ENCODE measurements around the gene PRDM16. TPM values are rescaled to one million over a fixed set of nuclear protein-coding genes. Genes with fewer than 3 reads are reported as not detected.

The PRDM16 gene
- total RNA-seq, 1 experiment from 2014 or later, result 6.1 TPM

DNA sequence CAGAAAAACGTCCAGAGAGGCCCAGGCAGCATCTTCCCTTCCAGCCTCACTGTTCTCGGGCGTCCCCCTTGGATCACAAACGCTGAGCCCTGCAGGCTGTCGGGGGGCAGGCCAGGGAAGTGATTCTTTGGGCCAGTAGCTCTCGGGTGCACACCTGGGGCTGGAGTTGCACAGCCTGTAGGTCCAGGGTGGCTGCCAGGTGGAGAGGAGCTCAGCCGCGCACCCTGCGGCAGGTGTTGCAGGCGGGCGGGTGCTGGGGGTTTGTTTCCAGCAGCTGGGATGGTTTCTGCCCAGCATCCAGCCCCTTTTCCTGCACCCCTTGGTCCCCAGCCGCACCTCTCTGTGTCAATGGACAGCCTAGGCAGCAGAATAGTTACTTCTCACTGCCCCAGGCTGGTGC is 15.7 kb downstream of the PRDM16 start:
- ChIA-PET CTCF (no interaction called here), POLR2A (no interaction called here)
- no peak for TF ChIP-seq SIN3A (IDR thresholded peaks at IDR 0.05; ENCODE audit: low read depth)
- TF ChIP-seq, protein P1, sequence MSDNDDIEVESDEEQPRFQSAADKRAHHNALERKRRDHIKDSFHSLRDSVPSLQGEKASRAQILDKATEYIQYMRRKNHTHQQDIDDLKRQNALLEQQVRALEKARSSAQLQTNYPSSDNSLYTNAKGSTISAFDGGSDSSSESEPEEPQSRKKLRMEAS (IDR thresholded peaks at IDR 0.05), result no peak

DNA sequence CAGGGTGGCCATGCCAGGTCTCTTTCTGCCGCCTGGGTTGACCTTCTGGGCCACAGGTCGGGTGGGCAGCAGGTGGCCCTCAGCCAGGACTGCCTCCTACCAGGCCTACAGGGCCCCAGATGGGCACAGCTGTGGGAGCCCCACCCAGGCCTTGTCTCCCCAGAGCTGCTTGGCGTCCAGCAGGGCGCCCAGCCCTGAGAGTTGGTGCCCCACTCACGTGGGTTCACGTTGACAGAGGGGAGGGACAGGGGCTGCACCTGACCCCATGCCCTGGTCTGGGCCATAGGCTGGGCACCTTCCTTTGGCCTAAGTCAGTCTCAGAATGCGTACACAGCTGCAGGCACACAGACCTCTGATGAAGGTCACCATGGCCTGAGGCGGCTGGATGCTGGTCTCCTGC is 16.7 kb downstream of the PRDM16 start:
- Histone ChIP-seq H2AFZ (ENCODE audit: low read depth, low read length, poor library complexity, severe bottlenecking) (no peak overlapping the region), H3K9me3 (ENCODE audit: control insufficient read depth in 1 of 2, insufficient read depth in 1 of 2, low read depth in 1 of 2, low read length in 2 of 2) (no peaks in the 10 kb centered on the region), H3K27me3 (ENCODE audit: insufficient read depth, low read length) (no peaks in the 10 kb centered on the region), H3K4me1 (ENCODE audit: control insufficient read depth in 1 of 2, insufficient read depth in 2 of 2, low read length in 2 of 2) (no peaks in the 10 kb centered on the region), H3K79me2 (ENCODE audit: insufficient read depth, low read length) (no peaks in the 10 kb centered on the region), H3K9ac (ENCODE audit: low read length) (no peak overlapping the region), H3K36me3 (ENCODE audit: control insufficient read depth in 1 of 2, insufficient read depth in 2 of 2, low read length in 2 of 2) (no peaks in the 10 kb centered on the region), H4K20me1 (ENCODE audit: insufficient read depth) (no peaks in the 10 kb centered on the region), H3K4me3 (replicated peaks in 1 of 2; ENCODE audit: low read depth in 1 of 2, low read length in 2 of 2) (no peak overlapping the region), H3K4me2 (ENCODE audit: low read length) (no peak overlapping the region), H3K27ac (ENCODE audit: low read depth, low read length) (no peak overlapping the region), H3K9me2 (ENCODE audit: insufficient read depth) (no peaks in the 10 kb centered on the region)
- intact Hi-C loops (cut with micrococcal nuclease), result no loop called here
- BruUV-seq (replicated peaks), result no TSS peak
- DNase-seq (ENCODE audit: low read depth, low spot score), result no peak
- ChIA-PET CTCF (no interaction called here), POLR2A (no interaction called here), RAD21 (ENCODE audit: low non-redundant PET in 1 of 2, low total read pairs in 2 of 2, uncharacterized antibody in 2 of 2, unreplicated experiment in 2 of 2) (no interaction called here)
- ATAC-seq, result no peak
- TF ChIP-seq POLR2A (IDR thresholded peaks at IDR 0.05; ENCODE audit: borderline replicate concordance, extremely low read depth, insufficient read depth, insufficient read length), result no peak
- TF ChIP-seq SIN3A (IDR thresholded peaks at IDR 0.05; ENCODE audit: low read depth), result no peak
- TF ChIP-seq EZH2phosphoT487 (IDR thresholded peaks at IDR 0.05; ENCODE audit: borderline replicate concordance), result no peak
- TF ChIP-seq, protein P1 (IDR thresholded peaks at IDR 0.05), result no peak
- TF ChIP-seq CEBPB (IDR thresholded peaks at IDR 0.05; ENCODE audit: low read depth), result no peak
- no peak for TF ChIP-seq CBX3 (IDR thresholded peaks at IDR 0.05; ENCODE audit: low read depth)
- TF ChIP-seq RAD21 (IDR thresholded peaks at IDR 0.05; ENCODE audit: low read depth), result no peak
- TF ChIP-seq, protein P2, sequence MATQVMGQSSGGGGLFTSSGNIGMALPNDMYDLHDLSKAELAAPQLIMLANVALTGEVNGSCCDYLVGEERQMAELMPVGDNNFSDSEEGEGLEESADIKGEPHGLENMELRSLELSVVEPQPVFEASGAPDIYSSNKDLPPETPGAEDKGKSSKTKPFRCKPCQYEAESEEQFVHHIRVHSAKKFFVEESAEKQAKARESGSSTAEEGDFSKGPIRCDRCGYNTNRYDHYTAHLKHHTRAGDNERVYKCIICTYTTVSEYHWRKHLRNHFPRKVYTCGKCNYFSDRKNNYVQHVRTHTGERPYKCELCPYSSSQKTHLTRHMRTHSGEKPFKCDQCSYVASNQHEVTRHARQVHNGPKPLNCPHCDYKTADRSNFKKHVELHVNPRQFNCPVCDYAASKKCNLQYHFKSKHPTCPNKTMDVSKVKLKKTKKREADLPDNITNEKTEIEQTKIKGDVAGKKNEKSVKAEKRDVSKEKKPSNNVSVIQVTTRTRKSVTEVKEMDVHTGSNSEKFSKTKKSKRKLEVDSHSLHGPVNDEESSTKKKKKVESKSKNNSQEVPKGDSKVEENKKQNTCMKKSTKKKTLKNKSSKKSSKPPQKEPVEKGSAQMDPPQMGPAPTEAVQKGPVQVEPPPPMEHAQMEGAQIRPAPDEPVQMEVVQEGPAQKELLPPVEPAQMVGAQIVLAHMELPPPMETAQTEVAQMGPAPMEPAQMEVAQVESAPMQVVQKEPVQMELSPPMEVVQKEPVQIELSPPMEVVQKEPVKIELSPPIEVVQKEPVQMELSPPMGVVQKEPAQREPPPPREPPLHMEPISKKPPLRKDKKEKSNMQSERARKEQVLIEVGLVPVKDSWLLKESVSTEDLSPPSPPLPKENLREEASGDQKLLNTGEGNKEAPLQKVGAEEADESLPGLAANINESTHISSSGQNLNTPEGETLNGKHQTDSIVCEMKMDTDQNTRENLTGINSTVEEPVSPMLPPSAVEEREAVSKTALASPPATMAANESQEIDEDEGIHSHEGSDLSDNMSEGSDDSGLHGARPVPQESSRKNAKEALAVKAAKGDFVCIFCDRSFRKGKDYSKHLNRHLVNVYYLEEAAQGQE (IDR thresholded peaks at IDR 0.05; ENCODE audit: low read depth), result no peak
- TF ChIP-seq YY1 (IDR thresholded peaks at IDR 0.05; ENCODE audit: extremely low read depth, insufficient replicate concordance, low read depth, low read length), result no peak
- TF ChIP-seq ZFX (IDR thresholded peaks at IDR 0.05), result no peak
- TF ChIP-seq, protein P3, sequence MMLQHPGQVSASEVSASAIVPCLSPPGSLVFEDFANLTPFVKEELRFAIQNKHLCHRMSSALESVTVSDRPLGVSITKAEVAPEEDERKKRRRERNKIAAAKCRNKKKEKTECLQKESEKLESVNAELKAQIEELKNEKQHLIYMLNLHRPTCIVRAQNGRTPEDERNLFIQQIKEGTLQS (IDR thresholded peaks at IDR 0.05), result no peak
- TF ChIP-seq SRF (IDR thresholded peaks at IDR 0.05; ENCODE audit: low read depth), result no peak
- TF ChIP-seq, protein P4, sequence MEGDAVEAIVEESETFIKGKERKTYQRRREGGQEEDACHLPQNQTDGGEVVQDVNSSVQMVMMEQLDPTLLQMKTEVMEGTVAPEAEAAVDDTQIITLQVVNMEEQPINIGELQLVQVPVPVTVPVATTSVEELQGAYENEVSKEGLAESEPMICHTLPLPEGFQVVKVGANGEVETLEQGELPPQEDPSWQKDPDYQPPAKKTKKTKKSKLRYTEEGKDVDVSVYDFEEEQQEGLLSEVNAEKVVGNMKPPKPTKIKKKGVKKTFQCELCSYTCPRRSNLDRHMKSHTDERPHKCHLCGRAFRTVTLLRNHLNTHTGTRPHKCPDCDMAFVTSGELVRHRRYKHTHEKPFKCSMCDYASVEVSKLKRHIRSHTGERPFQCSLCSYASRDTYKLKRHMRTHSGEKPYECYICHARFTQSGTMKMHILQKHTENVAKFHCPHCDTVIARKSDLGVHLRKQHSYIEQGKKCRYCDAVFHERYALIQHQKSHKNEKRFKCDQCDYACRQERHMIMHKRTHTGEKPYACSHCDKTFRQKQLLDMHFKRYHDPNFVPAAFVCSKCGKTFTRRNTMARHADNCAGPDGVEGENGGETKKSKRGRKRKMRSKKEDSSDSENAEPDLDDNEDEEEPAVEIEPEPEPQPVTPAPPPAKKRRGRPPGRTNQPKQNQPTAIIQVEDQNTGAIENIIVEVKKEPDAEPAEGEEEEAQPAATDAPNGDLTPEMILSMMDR (IDR thresholded peaks at IDR 0.05 in 2 of 3, conservative IDR thresholded peaks at IDR 0.05 in 1 of 3; ENCODE audit: borderline replicate concordance in 1 of 3, insufficient read depth in 1 of 3, low read depth in 2 of 3, low read length in 2 of 3), result no peak

More for the DNA sequence above, 15.7 kb downstream of the PRDM16 start:
- Histone ChIP-seq H3K4me1 (ENCODE audit: control insufficient read depth in 1 of 2, insufficient read depth in 2 of 2, low read length in 2 of 2) (no peaks in the 10 kb centered on the region), H3K9ac (ENCODE audit: low read length) (no peak overlapping the region), H3K79me2 (ENCODE audit: insufficient read depth, low read length) (no peaks in the 10 kb centered on the region), H3K4me3 (replicated peaks in 1 of 2; ENCODE audit: low read depth in 1 of 2, low read length in 2 of 2) (no peak overlapping the region), H2AFZ (ENCODE audit: low read depth, low read length, poor library complexity, severe bottlenecking) (no peak overlapping the region), H3K27me3 (ENCODE audit: insufficient read depth, low read length) (no peaks in the 10 kb centered on the region), H3K4me2 (ENCODE audit: low read length) (no peak overlapping the region), H3K9me3 (ENCODE audit: control insufficient read depth in 1 of 2, insufficient read depth in 1 of 2, low read depth in 1 of 2, low read length in 2 of 2) (no peaks in the 10 kb centered on the region), H3K36me3 (ENCODE audit: control insufficient read depth in 1 of 2, insufficient read depth in 2 of 2, low read length in 2 of 2) (no peaks in the 10 kb centered on the region), H3K27ac (ENCODE audit: low read depth, low read length) (no peak overlapping the region), H3K9me2 (ENCODE audit: insufficient read depth) (no peaks in the 10 kb centered on the region), H4K20me1 (ENCODE audit: insufficient read depth) (no peaks in the 10 kb centered on the region)
- ATAC-seq, result no peak
- intact Hi-C loops (cut with micrococcal nuclease), result no loop called here
- no peak for DNase-seq (ENCODE audit: low read depth, low spot score)
- BruUV-seq (replicated peaks), result no TSS peak
- RAD21 ChIA-PET (ENCODE audit: low non-redundant PET in 1 of 2, low total read pairs in 2 of 2, uncharacterized antibody in 2 of 2, unreplicated experiment in 2 of 2), result no interaction called here
